ENCODE data around the gene HADHA. TPM values are rescaled to one million over a fixed set of nuclear protein-coding genes. Genes with fewer than 3 reads are reported as not detected.

HADHA gene
- total and polyA plus RNA-seq, 9 donors: 178 to 225 (median 206) TPM

GRCh38 chr2:26177122-26177521 is 67.3 kb downstream of the HADHA start:
- peaks cover 28% of the 10 kb centered on the region for H3K4me1 ChIP-seq (ENCODE audit: control insufficient read depth, insufficient read depth, low read length)
- WGBS (ENCODE audit: insufficient coverage): 59% methylated on average over 6 of the region's 7 CpGs
- no peak overlapping the region for H3K4me3 ChIP-seq (ENCODE audit: low read length)
- H3K9me3 ChIP-seq (replicated peaks; ENCODE audit: control insufficient read depth, low read depth, low read length): no peaks in the 10 kb centered on the region
- no peaks in the 10 kb centered on the region for H3K36me3 ChIP-seq (ENCODE audit: control insufficient read depth, insufficient read depth, low read length)
- H3K27me3 ChIP-seq (ENCODE audit: control insufficient read depth, insufficient read depth, low read length): peaks cover 28% of the 10 kb centered on the region
- no peak overlapping the region for H3K27ac ChIP-seq (ENCODE audit: low read length)
- DNase-seq: no peak

- no peak for DNase-seq
- no peaks in the 10 kb centered on the region for H3K9me3 ChIP-seq (replicated peaks; ENCODE audit: control insufficient read depth, low read depth, low read length)
- WGBS (ENCODE audit: insufficient coverage): 51% methylated on average over 3 of the region's 11 CpGs
- no peak overlapping the region for H3K4me3 ChIP-seq (ENCODE audit: low read length)
- peaks cover 37% of the 10 kb centered on the region for H3K27me3 ChIP-seq (ENCODE audit: control insufficient read depth, insufficient read depth, low read length)
- H3K36me3 ChIP-seq (ENCODE audit: control insufficient read depth, insufficient read depth, low read length): no peaks in the 10 kb centered on the region
- peaks cover 29% of the 10 kb centered on the region for H3K4me1 ChIP-seq (ENCODE audit: control insufficient read depth, insufficient read depth, low read length)
- H3K27ac ChIP-seq (ENCODE audit: low read length): no peak overlapping the region
Measured at GRCh38 chr2:26176279-26176615, 68.2 kb downstream of the HADHA start.

GRCh38 chr2:26175466-26176278 is 68.8 kb downstream of the HADHA start:
- peaks cover 42% of the 10 kb centered on the region for H3K27me3 ChIP-seq (ENCODE audit: control insufficient read depth, insufficient read depth, low read length)
- no peaks in the 10 kb centered on the region for H3K9me3 ChIP-seq (replicated peaks; ENCODE audit: control insufficient read depth, low read depth, low read length)
- H3K27ac ChIP-seq (ENCODE audit: low read length): no peak overlapping the region
- no peaks in the 10 kb centered on the region for H3K36me3 ChIP-seq (ENCODE audit: control insufficient read depth, insufficient read depth, low read length)
- H3K4me3 ChIP-seq (ENCODE audit: low read length): no peak overlapping the region
- 60% methylated on average over 10 of the region's 15 CpGs for WGBS (ENCODE audit: insufficient coverage)
- DNase-seq: no peak
- peaks cover 29% of the 10 kb centered on the region for H3K4me1 ChIP-seq (ENCODE audit: control insufficient read depth, insufficient read depth, low read length)

- H3K4me1 ChIP-seq (ENCODE audit: control insufficient read depth, insufficient read depth, low read length): peaks cover 29% of the 10 kb centered on the region
- no peaks in the 10 kb centered on the region for H3K9me3 ChIP-seq (replicated peaks; ENCODE audit: control insufficient read depth, low read depth, low read length)
- DNase-seq: no peak
- H3K27ac ChIP-seq (ENCODE audit: low read length): no peak overlapping the region
- H3K4me3 ChIP-seq (ENCODE audit: low read length): no peak overlapping the region
- peaks cover 45% of the 10 kb centered on the region for H3K27me3 ChIP-seq (ENCODE audit: control insufficient read depth, insufficient read depth, low read length)
- H3K36me3 ChIP-seq (ENCODE audit: control insufficient read depth, insufficient read depth, low read length): no peaks in the 10 kb centered on the region
- WGBS (ENCODE audit: insufficient coverage): 54% methylated on average over 2 of the region's 10 CpGs
Measured at GRCh38 chr2:26174691-26175465, 69.6 kb downstream of the HADHA start.

- no peak for DNase-seq
- Histone ChIP-seq H3K27me3 (ENCODE audit: control insufficient read depth, insufficient read depth, low read length) (peaks cover 39% of the 10 kb centered on the region), H3K36me3 (ENCODE audit: control insufficient read depth, insufficient read depth, low read length) (no peaks in the 10 kb centered on the region), H3K27ac (ENCODE audit: low read length) (no peak overlapping the region), H3K4me1 (ENCODE audit: control insufficient read depth, insufficient read depth, low read length) (peaks cover 21% of the 10 kb centered on the region), H3K9me3 (replicated peaks; ENCODE audit: control insufficient read depth, low read depth, low read length) (no peaks in the 10 kb centered on the region), H3K4me3 (ENCODE audit: low read length) (peak overlapping the region; percentile 19)
- 7% methylated on average over 29 of the region's 46 CpGs for WGBS (ENCODE audit: insufficient coverage)
Measured at GRCh38 chr2:26173776-26174482, 70.5 kb downstream of the HADHA start.

- Histone ChIP-seq H3K9me3 (replicated peaks; ENCODE audit: control insufficient read depth, low read depth, low read length) (no peaks in the 10 kb centered on the region), H3K4me3 (ENCODE audit: low read length) (peak within 1 kb of the TSS; percentile 24), H3K27ac (ENCODE audit: low read length) (no peak within 1 kb of the TSS), H3K27me3 (ENCODE audit: control insufficient read depth, insufficient read depth, low read length) (peaks cover 39% of the 10 kb centered on the region), H3K36me3 (ENCODE audit: control insufficient read depth, insufficient read depth, low read length) (no peaks in the 10 kb centered on the region), H3K4me1 (ENCODE audit: control insufficient read depth, insufficient read depth, low read length) (peaks cover 21% of the 10 kb centered on the region)
- WGBS (ENCODE audit: insufficient coverage): under 1% methylated on average over 76 of the region's 102 CpGs
- no peak for DNase-seq
Measured at GRCh38 chr2:26172871-26173775, 71.3 kb downstream of the HADHA start, which contains the start of gene GAREM2. Gene GAREM2, plus strand, starts transcription at chr2:26173088. Its CDS starts 133 bp downstream, at chr2:26173221.

GRCh38 chr2:26172189-26172870 is 72.1 kb downstream of the HADHA start:
- H3K4me3 ChIP-seq (ENCODE audit: low read length): peak overlapping the region; percentile 15
- no peaks in the 10 kb centered on the region for H3K9me3 ChIP-seq (replicated peaks; ENCODE audit: control insufficient read depth, low read depth, low read length)
- peaks cover 21% of the 10 kb centered on the region for H3K4me1 ChIP-seq (ENCODE audit: control insufficient read depth, insufficient read depth, low read length)
- no peak for DNase-seq
- peaks cover 39% of the 10 kb centered on the region for H3K27me3 ChIP-seq (ENCODE audit: control insufficient read depth, insufficient read depth, low read length)
- WGBS (ENCODE audit: insufficient coverage): 19% methylated on average over 31 of the region's 56 CpGs
- no peak overlapping the region for H3K27ac ChIP-seq (ENCODE audit: low read length)
- H3K36me3 ChIP-seq (ENCODE audit: control insufficient read depth, insufficient read depth, low read length): no peaks in the 10 kb centered on the region

GRCh38 chr2:26170795-26171194 is 73.6 kb downstream of the HADHA start:
- Histone ChIP-seq H3K9me3 (replicated peaks; ENCODE audit: control insufficient read depth, low read depth, low read length) (no peaks in the 10 kb centered on the region), H3K4me1 (ENCODE audit: control insufficient read depth, insufficient read depth, low read length) (peaks cover 18% of the 10 kb centered on the region), H3K4me3 (ENCODE audit: low read length) (no peak overlapping the region), H3K36me3 (ENCODE audit: control insufficient read depth, insufficient read depth, low read length) (no peaks in the 10 kb centered on the region), H3K27me3 (ENCODE audit: control insufficient read depth, insufficient read depth, low read length) (peaks cover 39% of the 10 kb centered on the region), H3K27ac (ENCODE audit: low read length) (no peak overlapping the region)
- WGBS (ENCODE audit: insufficient coverage): 87% methylated on average over 5 of the region's 9 CpGs
- no peak for DNase-seq

Measured in muscle of leg (tissue), 11 donors.